Renal cortical epithelial cell (primary cell): ENCODE results near the gene ME3. TPM values are rescaled to one million over a fixed set of nuclear protein-coding genes. Genes with fewer than 3 reads are reported as not detected.
"Not testable (repeated sequence)": the region's sequence is repeated elsewhere in the genome, so short reads cannot be mapped to it uniquely, and the experiment has no call there.

Experiments
- DNase-seq: peaks from one replicate; pipeline ENCODE4 v3.0.0-alpha.2; 2011; ENCODE audit warnings: low read depth
- total RNA-seq: library from RNA; depleted of rRNA; stranded (reverse); fragments of >200 nt; gene quantifications from 2 replicates; pipeline ENCODE4 v1.2.3, GENCODE V29; 2014

Gene ME3
- total RNA-seq, 1 donor from 2014 or later: 28.8 TPM

- DNase-seq: no peak
Measured at GRCh38 chr11:86621854-86622253, 50.6 kb downstream of the ME3 start.

GRCh38 chr11:86620891-86621521 is 51.4 kb downstream of the ME3 start:
- DNase-seq: no peak

GRCh38 chr11:86619428-86619827 is 53.0 kb downstream of the ME3 start:
- DNase-seq: not testable (repeated sequence)

GRCh38 chr11:86617502-86617901 is 54.9 kb downstream of the ME3 start:
- no peak for DNase-seq

GRCh38 chr11:86615487-86615886 is 56.9 kb downstream of the ME3 start:
- DNase-seq: no peak

- DNase-seq: no peak
Measured at GRCh38 chr11:86610559-86611341, 61.7 kb downstream of the ME3 start.

GRCh38 chr11:86608251-86608799 is 64.1 kb downstream of the ME3 start:
- peak; percentile 82 for DNase-seq

- DNase-seq: peak; percentile 88
Measured at GRCh38 chr11:86606836-86607481, 65.5 kb downstream of the ME3 start.

GRCh38 chr11:86606270-86606835 is 66.1 kb downstream of the ME3 start:
- DNase-seq: no peak

GRCh38 chr11:86596861-86597586 is 75.4 kb downstream of the ME3 start:
- peak; percentile 91 for DNase-seq

- DNase-seq: no peak
Measured at GRCh38 chr11:86595955-86596354, 76.5 kb downstream of the ME3 start.

- peak; percentile 58 for DNase-seq
Measured at GRCh38 chr11:86595451-86595850, 77.0 kb downstream of the ME3 start.

- DNase-seq: no peak
Measured at GRCh38 chr11:86594746-86595145, 77.7 kb downstream of the ME3 start.

- DNase-seq: no peak
Measured at GRCh38 chr11:86593833-86594232, 78.6 kb downstream of the ME3 start.

- peak; percentile 100 for DNase-seq
Measured at GRCh38 chr11:86592659-86593451, 79.6 kb downstream of the ME3 start.

GRCh38 chr11:86592047-86592591 is 80.3 kb downstream of the ME3 start:
- DNase-seq: peak; percentile 91

GRCh38 chr11:86591631-86592030 is 80.8 kb downstream of the ME3 start:
- DNase-seq: peak; percentile 81

- no peak for DNase-seq
Measured at GRCh38 chr11:86589856-86590589, 82.4 kb downstream of the ME3 start.

- DNase-seq: no peak
Measured at GRCh38 chr11:86589204-86589603, 83.2 kb downstream of the ME3 start.
